HepG2 (cell line): ENCODE measurements around the gene LRRC8E. TPM values are rescaled to one million over a fixed set of nuclear protein-coding genes. Genes with fewer than 3 reads are reported as not detected.
A peak's percentile ranks its signal among the peaks of the same experiment; 100 is the strongest.

ENCODE experiments used
- CENPT ChIP-seq: sonication (generic); formaldehyde crosslinking; IDR thresholded peaks from 2 replicates; pipeline ENCODE4 v1.8.0; 2022; ENCODE audit warnings: low read depth, mild to moderate bottlenecking, moderate library complexity, missing genetic modification reagents
- HDAC1 ChIP-seq: sonication (generic); formaldehyde crosslinking; IDR thresholded peaks from 2 replicates; pipeline ENCODE4 v1.5.1; 2020; ENCODE audit warnings: mild to moderate bottlenecking, missing genetic modification reagents
- HNRNPLL ChIP-seq: fragments of 200-400 bp; formaldehyde crosslinking; IDR thresholded peaks from 2 replicates; pipeline ENCODE4 v1.6.1; 2017; ENCODE audit warnings: mild to moderate bottlenecking, low read depth, low read length; ENCODE audit not compliant: poor library complexity, severe bottlenecking
- HOXA9 ChIP-seq: sonication (generic); formaldehyde crosslinking; IDR thresholded peaks from 2 replicates; pipeline ENCODE4 v1.8.1; 2022; ENCODE audit warnings: missing genetic modification reagents, mild to moderate bottlenecking, moderate library complexity, borderline replicate concordance
- IKZF4 ChIP-seq: sonication (generic); formaldehyde crosslinking; IDR thresholded peaks from 2 replicates; pipeline ENCODE4 v1.5.1; 2020; ENCODE audit warnings: borderline replicate concordance, mild to moderate bottlenecking, low read depth, missing genetic modification reagents; ENCODE audit errors: not compliant biosample characterization
- IRF9 ChIP-seq: sonication (generic); formaldehyde crosslinking; IDR thresholded peaks from 2 replicates; pipeline ENCODE4 v1.8.0; 2022; ENCODE audit warnings: missing genetic modification reagents, mild to moderate bottlenecking, borderline replicate concordance
- JDP2 ChIP-seq: sonication (generic); formaldehyde crosslinking; IDR thresholded peaks from 2 replicates; pipeline ENCODE4 v1.8.1; 2022; ENCODE audit warnings: missing genetic modification reagents, borderline replicate concordance
- MXD3 ChIP-seq: IDR thresholded peaks from 2 replicates; pipeline ENCODE4 v1.6.1; 2016; ENCODE audit warnings: mild to moderate bottlenecking, missing biosample characterization, missing genetic modification reagents
- MXD4 ChIP-seq: IDR thresholded peaks from 2 replicates; pipeline ENCODE4 v1.6.1; 2016; ENCODE audit warnings: mild to moderate bottlenecking, missing biosample characterization, missing genetic modification reagents
- RXRB ChIP-seq: IDR thresholded peaks from 2 replicates; pipeline ENCODE4 v1.6.1; 2016; ENCODE audit warnings: borderline replicate concordance, missing genetic modification reagents, missing compliant biosample characterization
- SCMH1 ChIP-seq: sonication (generic); formaldehyde crosslinking; IDR thresholded peaks from 2 replicates; pipeline ENCODE4 v1.9.0; 2021; ENCODE audit warnings: missing genetic modification reagents, mild to moderate bottlenecking, borderline replicate concordance
- SOX6 ChIP-seq, 2 experiments: fragments of 450-650 bp in 1 of 2; sonication (generic) in 1 of 2; formaldehyde crosslinking in 1 of 2; IDR thresholded peaks; 2 replicates each; pipeline versions ENCODE4 v1.4.0 to v1.6.1; 2017 to 2020; ENCODE audit warnings: antibody characterized with exemption in 1 of 2, mild to moderate bottlenecking in 1 of 2, missing genetic modification reagents in 1 of 2
- TSC22D2 ChIP-seq: sonication (generic); formaldehyde crosslinking; IDR thresholded peaks from 2 replicates; pipeline ENCODE4 v1.5.1; 2020; ENCODE audit warnings: missing genetic modification reagents, mild to moderate bottlenecking, borderline replicate concordance
- YEATS4 ChIP-seq: sonication (generic); formaldehyde crosslinking; IDR thresholded peaks from 2 replicates; pipeline ENCODE4 v1.4.0; 2020; ENCODE audit warnings: missing genetic modification reagents, borderline replicate concordance
- YY1 ChIP-seq: IDR thresholded peaks from 2 replicates; pipeline ENCODE4 v1.6.1; 2011; ENCODE audit warnings: low read length, low read depth, moderate library complexity, mild to moderate bottlenecking; ENCODE audit not compliant: insufficient read depth, insufficient replicate concordance
- ZBTB2 ChIP-seq: sonication (generic); formaldehyde crosslinking; IDR thresholded peaks from 2 replicates; pipeline ENCODE4 v1.8.0; 2022; ENCODE audit warnings: low read depth, missing genetic modification reagents
- ZNF44 ChIP-seq: sonication (generic); formaldehyde crosslinking; IDR thresholded peaks from 2 replicates; pipeline ENCODE4 v1.5.1; 2020; ENCODE audit warnings: mild to moderate bottlenecking, missing genetic modification reagents
- ZNF577 ChIP-seq: sonication (generic); formaldehyde crosslinking; IDR thresholded peaks from 2 replicates; pipeline ENCODE4 v1.4.0; 2020; ENCODE audit warnings: mild to moderate bottlenecking, low read depth, missing genetic modification reagents, borderline replicate concordance
- ZNF589 ChIP-seq: sonication (generic); formaldehyde crosslinking; conservative IDR thresholded peaks from 2 replicates; pipeline ENCODE4 v1.8.0; 2022; ENCODE audit warnings: mild to moderate bottlenecking, moderate library complexity, missing genetic modification reagents
- ZNF747 ChIP-seq: sonication (generic); formaldehyde crosslinking; IDR thresholded peaks from 2 replicates; pipeline ENCODE4 v1.8.1; 2023; ENCODE audit warnings: missing genetic modification reagents, mild to moderate bottlenecking, borderline replicate concordance
- polyA plus RNA-seq, 8 experiments: library from polyadenylated mRNA; depleted of rRNA in 3 of 8; stranded (reverse) in 7 of 8; unstranded in 1 of 8; fragments of >200 nt; fragmentation: Illumina TruSeq in 4 of 8; extraction: Trizol in 4 of 8; gene quantifications; 2 replicates each; pipeline versions ENCODE4 v1.2.1 to v1.2.3, GENCODE V29; 2011 to 2016; ENCODE audit warnings: low read depth in 4 of 8, missing spikeins in 1 of 8, mixed read lengths in 1 of 8; ENCODE audit not compliant: insufficient read depth in 1 of 8
- total RNA-seq, 5 experiments: library from RNA; depleted of rRNA; stranded (reverse); fragments of >200 nt; fragmentation: Illumina TruSeq; extraction: Trizol; gene quantifications; 2 replicates each; pipeline ENCODE4 v1.2.3, GENCODE V29; 2016; ENCODE audit warnings: low read depth in 1 of 5
- TF ChIP-seq, protein P1 (sequence below): IDR thresholded peaks from 2 replicates; pipeline ENCODE4 v1.6.1; 2016
- TF ChIP-seq, protein P2 (sequence below): sonication (generic); IDR thresholded peaks from 2 replicates; pipeline ENCODE4 v1.6.1; 2016; ENCODE audit warnings: low read depth, borderline replicate concordance

Gene LRRC8E
- total and polyA plus RNA-seq, 2 of the 13 experiments (the other 11 are each of a cell fraction or from before 2014, with no cell fraction given) = 8.0 to 10.3 TPM

GRCh38 chr19:7919610-7920518, 31.6 kb downstream of the LRRC8E start, which contains the start of gene SNAPC2 (continued):
- TF ChIP-seq ZNF747 (0 out of 2 replicates have a peak, but pooled peaks have one; percentile 45), MXD4 (CRISPR knock-in tag) (peak; percentile 57), SOX6 (IDR thresholded peaks at IDR 0.05) (no peak), SOX6 (CRISPR knock-in tag; IDR thresholded peaks at IDR 0.05) (no peak; the same call in 1 of the 2 replicates), CENPT (0 out of 2 replicates have a peak, but pooled peaks have one; percentile 42), HNRNPLL (peak; percentile 66), YY1 (peak; percentile 51), ZBTB2 (CRISPR knock-in tag) (peak; percentile 83), TSC22D2 (no peak), ZNF589 (CRISPR knock-in tag) (0 out of 2 replicates have a peak, but pooled peaks have one; percentile 16), HDAC1 (CRISPR knock-in tag) (peak; percentile 88), ZNF44 (no peak), YEATS4 (CRISPR knock-in tag) (peak; percentile 76; the same call in 1 of the 2 replicates), MXD3 (CRISPR knock-in tag) (peak; percentile 67), HOXA9 (CRISPR knock-in tag) (peak; percentile 63; the same call in 1 of the 2 replicates), ZNF577 (CRISPR knock-in tag) (no peak), JDP2 (no peak), SCMH1 (CRISPR knock-in tag) (no peak), IKZF4 (CRISPR knock-in tag) (peak; percentile 50), RXRB (CRISPR knock-in tag) (peak; percentile 23; the same call in 1 of the 2 replicates), IRF9 (CRISPR knock-in tag) (peak; percentile 78; the same call in 1 of the 2 replicates)
- TF ChIP-seq, protein P1, sequence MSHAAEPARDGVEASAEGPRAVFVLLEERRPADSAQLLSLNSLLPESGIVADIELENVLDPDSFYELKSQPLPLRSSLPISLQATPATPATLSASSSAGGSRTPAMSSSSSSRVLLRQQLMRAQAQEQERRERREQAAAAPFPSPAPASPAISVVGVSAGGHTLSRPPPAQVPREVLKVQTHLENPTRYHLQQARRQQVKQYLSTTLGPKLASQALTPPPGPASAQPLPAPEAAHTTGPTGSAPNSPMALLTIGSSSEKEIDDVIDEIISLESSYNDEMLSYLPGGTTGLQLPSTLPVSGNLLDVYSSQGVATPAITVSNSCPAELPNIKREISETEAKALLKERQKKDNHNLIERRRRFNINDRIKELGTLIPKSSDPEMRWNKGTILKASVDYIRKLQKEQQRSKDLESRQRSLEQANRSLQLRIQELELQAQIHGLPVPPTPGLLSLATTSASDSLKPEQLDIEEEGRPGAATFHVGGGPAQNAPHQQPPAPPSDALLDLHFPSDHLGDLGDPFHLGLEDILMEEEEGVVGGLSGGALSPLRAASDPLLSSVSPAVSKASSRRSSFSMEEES (CRISPR knock-in tag) = peak; percentile 14; the same call in 1 of the 2 replicates
- TF ChIP-seq, protein P2, sequence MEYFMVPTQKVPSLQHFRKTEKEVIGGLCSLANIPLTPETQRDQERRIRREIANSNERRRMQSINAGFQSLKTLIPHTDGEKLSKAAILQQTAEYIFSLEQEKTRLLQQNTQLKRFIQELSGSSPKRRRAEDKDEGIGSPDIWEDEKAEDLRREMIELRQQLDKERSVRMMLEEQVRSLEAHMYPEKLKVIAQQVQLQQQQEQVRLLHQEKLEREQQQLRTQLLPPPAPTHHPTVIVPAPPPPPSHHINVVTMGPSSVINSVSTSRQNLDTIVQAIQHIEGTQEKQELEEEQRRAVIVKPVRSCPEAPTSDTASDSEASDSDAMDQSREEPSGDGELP = no peak; the same call in 1 of the 2 replicates
